ENCODE measurements around the gene TNS1. TPM values are rescaled to one million over a fixed set of nuclear protein-coding genes. Genes with fewer than 3 reads are reported as not detected.

Gene TNS1
- total RNA-seq, 1 experiment from 2014 or later: 3.4 TPM

DNA sequence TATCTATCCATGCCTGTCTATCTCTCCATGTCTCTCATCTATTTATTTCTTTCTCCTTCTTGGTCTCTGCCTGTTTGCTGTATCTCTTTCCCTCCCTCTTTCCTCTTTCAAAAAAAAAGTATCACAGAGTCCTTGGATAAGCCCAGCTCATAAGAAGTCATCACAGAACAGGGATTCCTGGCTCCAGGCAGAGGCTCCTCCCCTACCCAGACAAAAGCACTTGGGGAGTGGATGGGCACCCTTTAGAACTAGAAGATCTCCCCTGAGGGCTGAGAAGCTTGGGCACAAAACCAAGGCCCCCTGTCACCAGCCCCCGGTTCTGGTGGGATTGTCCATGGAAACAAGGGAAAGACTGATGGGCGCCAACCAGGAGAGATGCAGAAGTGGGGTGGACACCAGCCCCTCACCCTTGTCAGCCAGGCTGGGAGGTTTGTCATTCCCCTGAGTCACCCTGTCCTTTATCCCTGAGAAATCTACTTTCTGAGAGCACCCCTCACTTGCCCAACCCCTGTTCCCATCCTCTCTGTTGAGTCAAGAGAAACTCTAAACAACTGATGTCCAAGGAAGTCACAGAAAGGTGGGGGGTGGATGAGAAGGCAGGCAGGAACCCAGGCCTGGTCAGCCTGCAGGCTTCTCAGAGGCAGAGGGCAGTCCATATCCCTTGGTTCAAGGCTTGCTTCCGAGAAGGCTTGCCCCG is 127.1 kb downstream of the TNS1 start:
- Histone ChIP-seq H2BK5ac (ENCODE audit: insufficient read length, low read length) (no peak overlapping the region), H2BK12ac (ENCODE audit: insufficient read length, low read depth, low read length) (no peak overlapping the region), H3K27ac (ENCODE audit: insufficient read length, low read depth, low read length) (no peak overlapping the region), H4K91ac (ENCODE audit: insufficient read length, low read depth, low read length) (no peak overlapping the region), H3K27me3 (ENCODE audit: insufficient read depth, low read length) (no peaks in the 10 kb centered on the region), H4K8ac (replicated peaks; ENCODE audit: insufficient read length, low read depth, low read length) (no peak overlapping the region), H3K4me1 (ENCODE audit: insufficient read depth, low read length) (no peaks in the 10 kb centered on the region; the same call in 1 of the 2 replicates), H3K14ac (ENCODE audit: insufficient read depth, low read length) (no peak overlapping the region; the same call in 1 of the 2 replicates), H2BK120ac (ENCODE audit: low read depth, low read length, poor library complexity, severe bottlenecking) (no peak overlapping the region), H3K79me1 (ENCODE audit: insufficient read depth, low read depth, low read length, poor library complexity, severe bottlenecking) (no peaks in the 10 kb centered on the region), H3K23ac (ENCODE audit: insufficient read length, low read depth, low read length) (no peak overlapping the region), H4K5ac (ENCODE audit: insufficient read length, low read depth, low read length) (no peak overlapping the region), H3K4me2 (ENCODE audit: insufficient read depth, insufficient read length, low read length) (no peak overlapping the region), H3K9me3 (ENCODE audit: control insufficient read depth, low read depth, low read length) (no peaks in the 10 kb centered on the region), H2AFZ (ENCODE audit: low read length) (no peak overlapping the region), H2BK15ac (ENCODE audit: low read depth, low read length) (no peak overlapping the region), H3K23me2 (ENCODE audit: insufficient read length, low read depth, low read length, poor library complexity, severe bottlenecking) (no peaks in the 10 kb centered on the region), H2BK20ac (ENCODE audit: low read depth, low read length, poor library complexity, severe bottlenecking) (no peak overlapping the region), H4K20me1 (ENCODE audit: control insufficient read depth, insufficient read depth, insufficient read length) (no peaks in the 10 kb centered on the region), H3K18ac (ENCODE audit: insufficient read length, low read depth, low read length) (no peak overlapping the region), H3T11ph (ENCODE audit: low read length) (no peak overlapping the region), H2AK5ac (ENCODE audit: insufficient read length, low read length) (no peak overlapping the region), H3K4ac (ENCODE audit: low read depth, low read length) (no peak overlapping the region), H3K9ac (ENCODE audit: extremely low read depth, insufficient read length, low read length) (no peak overlapping the region), H3K56ac (ENCODE audit: insufficient read length, low read depth, low read length) (no peak overlapping the region), H3K79me2 (ENCODE audit: insufficient read depth, low read length) (no peaks in the 10 kb centered on the region)
- peaks cover 21 to 22% of the 10 kb centered on the region in 2 experiments for H3K4me1 Mint-ChIP-seq
- H3K4me3 Mint-ChIP-seq: no peak overlapping the region
- no peak for DNase-seq
- H3K36me3 Mint-ChIP-seq (ENCODE audit: insufficient read depth in 1 of 3, low read depth in 3 of 3): no peaks in the 10 kb centered on the region; a peak in 1 of 7 replicates
- no CpG with 5 or more reads among the region's 4 CpGs for WGBS (ENCODE audit: extremely low coverage, insufficient read length, low lambda C conversion rate)
- no peaks in the 10 kb centered on the region; the same call in none of the 2 replicates for H3K27me3 Mint-ChIP-seq (ENCODE audit: low read depth)
- peak overlapping the region in 1 of 3 experiments; percentile 49; a peak in 1 of 7 replicates for H3K27ac Mint-ChIP-seq
- H3K9me3 Mint-ChIP-seq: no peaks in the 10 kb centered on the region
- TF ChIP-seq, protein P1, sequence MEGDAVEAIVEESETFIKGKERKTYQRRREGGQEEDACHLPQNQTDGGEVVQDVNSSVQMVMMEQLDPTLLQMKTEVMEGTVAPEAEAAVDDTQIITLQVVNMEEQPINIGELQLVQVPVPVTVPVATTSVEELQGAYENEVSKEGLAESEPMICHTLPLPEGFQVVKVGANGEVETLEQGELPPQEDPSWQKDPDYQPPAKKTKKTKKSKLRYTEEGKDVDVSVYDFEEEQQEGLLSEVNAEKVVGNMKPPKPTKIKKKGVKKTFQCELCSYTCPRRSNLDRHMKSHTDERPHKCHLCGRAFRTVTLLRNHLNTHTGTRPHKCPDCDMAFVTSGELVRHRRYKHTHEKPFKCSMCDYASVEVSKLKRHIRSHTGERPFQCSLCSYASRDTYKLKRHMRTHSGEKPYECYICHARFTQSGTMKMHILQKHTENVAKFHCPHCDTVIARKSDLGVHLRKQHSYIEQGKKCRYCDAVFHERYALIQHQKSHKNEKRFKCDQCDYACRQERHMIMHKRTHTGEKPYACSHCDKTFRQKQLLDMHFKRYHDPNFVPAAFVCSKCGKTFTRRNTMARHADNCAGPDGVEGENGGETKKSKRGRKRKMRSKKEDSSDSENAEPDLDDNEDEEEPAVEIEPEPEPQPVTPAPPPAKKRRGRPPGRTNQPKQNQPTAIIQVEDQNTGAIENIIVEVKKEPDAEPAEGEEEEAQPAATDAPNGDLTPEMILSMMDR (conservative IDR thresholded peaks at IDR 0.05): no peak
